GM23338 (cell line): Measurements from ENCODE around the gene ESPNL.

Source experiments
- CTCF ChIP-seq, 2 experiments: fragments of 200-600 bp in 1 of 2; sonication (generic) in 1 of 2; conservative IDR thresholded peaks; 2 replicates each; pipeline versions ENCODE4 v1.5.1 to v1.6.1; 2016 to 2017; ENCODE audit warnings: antibody characterized with exemption in 2 of 2, low read depth in 2 of 2, mild to moderate bottlenecking in 2 of 2, moderate library complexity in 1 of 2
- EZH2 ChIP-seq: fragments of 200-600 bp; sonication (generic); IDR thresholded peaks from one replicate; pipeline ENCODE4 v1.8.0; 2017; ENCODE audit warnings: antibody characterized with exemption, mild to moderate bottlenecking, low read depth; ENCODE audit not compliant: unreplicated experiment
- NANOG ChIP-seq: IDR thresholded peaks from 2 replicates; pipeline ENCODE4 v1.6.1; 2016; ENCODE audit warnings: antibody characterized with exemption, borderline replicate concordance
- POLR2AphosphoS5 ChIP-seq: IDR thresholded peaks from 2 replicates; pipeline ENCODE4 v1.6.1; 2016; ENCODE audit warnings: antibody characterized with exemption, low read depth
- REST ChIP-seq: IDR thresholded peaks from one replicate; pipeline ENCODE4 v1.6.1; 2018; ENCODE audit warnings: antibody characterized with exemption; ENCODE audit not compliant: unreplicated experiment

- no peak for TF ChIP-seq CTCF (conservative IDR thresholded peaks at IDR 0.05; ENCODE audit: low read depth in 2 of 2)
- TF ChIP-seq POLR2AphosphoS5, result no peak
- TF ChIP-seq EZH2, result no peak
- no peak for TF ChIP-seq NANOG
- no peak for TF ChIP-seq REST
Observed at GRCh38 chr2:238182362-238182761, 82.2 kb downstream of the ESPNL start.
